Measurements from ENCODE around the gene KCNB1.

GRCh38 chr20:49456646-49457045 is 25.8 kb downstream of the KCNB1 start:
- TF ChIP-seq CTCF (IDR thresholded peaks at IDR 0.05) (no peak), POLR2A (IDR thresholded peaks at IDR 0.05) (no peak)
